Renal cortical epithelial cell (primary cell): Measurements from ENCODE around the gene BAIAP2. TPM values are rescaled to one million over a fixed set of nuclear protein-coding genes. Genes with fewer than 3 reads are reported as not detected.

Experiments
- DNase-seq: peaks from one replicate; pipeline ENCODE4 v3.0.0-alpha.2; 2011; ENCODE audit warnings: low read depth
- total RNA-seq: library from RNA; depleted of rRNA; stranded (reverse); fragments of >200 nt; gene quantifications from 2 replicates; pipeline ENCODE4 v1.2.3, GENCODE V29; 2014

BAIAP2 gene
- total RNA-seq, 1 donor from 2014 or later = 55.2 TPM

DNA sequence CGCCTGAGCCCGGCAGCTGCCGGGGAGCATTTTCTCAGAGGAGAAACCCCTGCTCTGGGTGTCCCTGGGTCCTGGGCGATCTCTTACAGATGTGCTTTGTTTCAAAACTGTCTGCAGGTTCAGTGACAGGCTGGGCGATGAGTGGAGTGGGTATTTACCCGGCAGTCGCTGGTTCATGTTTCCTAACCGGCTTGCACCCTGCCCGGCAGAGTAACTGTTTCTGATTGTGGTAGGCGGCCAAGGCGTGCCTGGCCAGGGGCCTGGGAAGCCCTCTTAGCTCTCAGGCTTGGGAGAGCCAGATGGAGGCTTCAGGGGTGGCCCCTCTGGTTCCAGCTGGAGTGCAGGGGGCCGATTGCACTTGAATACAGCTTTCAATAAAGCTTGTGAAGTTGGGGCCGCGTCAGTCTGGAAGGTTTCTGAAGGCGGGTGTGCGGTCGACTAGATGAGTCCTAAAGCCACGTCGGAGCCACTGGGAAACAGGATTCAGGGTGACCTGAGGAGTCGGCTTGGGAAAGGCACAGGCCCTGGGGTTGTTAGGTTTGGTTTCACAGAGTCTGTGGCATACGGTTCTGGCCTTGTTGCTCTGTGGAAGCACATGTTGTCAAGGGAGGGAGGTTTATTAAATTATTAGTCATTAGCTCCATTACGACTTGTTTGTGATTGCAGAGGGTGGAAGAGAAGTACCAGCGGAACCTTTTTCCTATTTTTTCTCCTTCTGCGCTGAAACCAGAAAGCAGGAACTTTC, 1.4 kb downstream of the BAIAP2 start:
- DNase-seq = peak; percentile 54

DNA sequence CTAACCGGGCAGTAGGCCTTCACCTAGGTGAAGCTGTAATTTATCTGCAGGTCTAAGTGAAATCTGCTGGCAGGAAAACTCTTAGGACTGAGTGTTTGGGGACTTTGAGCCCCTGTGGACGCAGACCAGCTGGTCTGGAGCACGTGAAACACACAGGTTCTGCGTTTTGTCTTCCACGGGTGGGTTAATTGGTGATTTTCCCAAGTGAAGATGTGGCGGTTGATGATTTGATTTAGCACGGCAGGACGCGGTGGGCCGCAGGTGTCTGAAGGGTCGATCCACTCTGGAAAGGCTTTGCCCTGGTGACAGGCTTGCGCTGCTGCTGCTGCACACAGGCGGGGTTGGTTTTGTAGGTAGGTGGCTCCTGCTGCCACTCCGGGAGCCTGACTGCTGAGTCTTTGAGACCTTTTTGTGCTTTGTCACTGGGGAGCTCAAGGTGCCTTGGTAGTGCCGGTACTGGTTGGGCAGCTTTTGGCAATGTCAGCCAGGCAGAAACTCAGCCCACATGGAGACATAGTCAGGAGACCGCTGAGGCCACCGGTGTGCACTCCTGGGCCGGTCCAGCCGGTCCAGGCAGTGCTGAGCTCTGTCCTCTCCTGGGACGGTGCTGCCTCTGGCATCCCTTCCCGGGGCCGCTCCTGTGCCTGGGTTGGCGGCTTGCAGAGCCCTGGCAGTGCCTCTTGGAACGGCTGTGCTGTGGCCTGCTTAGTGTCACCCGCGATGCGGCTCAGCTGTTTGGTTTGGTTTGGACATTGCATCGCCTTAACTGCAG, 2.3 kb downstream of the BAIAP2 start:
- no peak for DNase-seq

- peak; percentile 73 for DNase-seq
Observed at GRCh38 chr17:81037798-81038733, 3.1 kb downstream of the BAIAP2 start.

DNA sequence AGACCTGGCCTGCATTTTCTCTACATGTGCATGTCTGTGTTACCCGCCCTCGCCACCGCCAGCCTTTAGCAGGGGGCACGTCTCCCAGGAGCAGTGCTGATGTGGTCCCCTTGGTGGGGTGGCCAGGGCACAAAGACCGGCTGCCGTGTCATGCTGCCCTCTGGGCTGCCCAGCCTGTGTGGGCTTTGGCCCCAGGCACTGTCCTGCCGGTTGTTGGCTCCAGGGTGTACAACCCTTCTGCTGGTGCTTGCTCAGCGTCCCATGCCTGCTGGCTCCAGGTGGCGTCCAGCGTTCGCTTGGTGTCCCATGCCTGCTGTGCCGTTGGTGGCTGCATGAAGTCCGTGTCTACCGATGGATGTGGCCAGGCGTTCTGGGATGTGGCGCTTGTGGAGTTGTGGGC, 4.1 kb downstream of the BAIAP2 start:
- DNase-seq = no peak

- DNase-seq = no peak
Observed at GRCh38 chr17:81039854-81040758, 5.2 kb downstream of the BAIAP2 start.

GRCh38 chr17:81040791-81041337, 5.9 kb downstream of the BAIAP2 start:
- DNase-seq = no peak

DNA sequence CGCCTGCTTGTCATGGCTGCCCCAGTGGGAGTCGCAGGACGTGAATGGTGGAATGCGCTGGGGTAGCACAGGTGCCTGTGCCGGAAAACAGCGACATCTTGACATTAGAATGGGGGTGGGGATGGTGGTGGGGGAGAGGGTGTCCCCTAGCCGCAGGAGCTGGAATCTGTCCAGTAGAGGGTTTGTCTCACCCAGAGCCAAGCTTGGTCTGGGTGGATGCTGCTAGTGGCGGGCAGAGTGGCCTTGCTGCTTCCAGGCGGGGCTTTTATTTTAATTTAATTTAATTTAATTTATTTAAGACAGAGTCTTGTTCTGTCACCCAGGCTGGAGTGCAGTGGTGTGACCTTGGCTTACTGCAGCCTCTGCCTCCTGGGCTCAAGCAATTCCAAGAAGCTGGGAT, 7.7 kb downstream of the BAIAP2 start:
- no peak for DNase-seq

DNA sequence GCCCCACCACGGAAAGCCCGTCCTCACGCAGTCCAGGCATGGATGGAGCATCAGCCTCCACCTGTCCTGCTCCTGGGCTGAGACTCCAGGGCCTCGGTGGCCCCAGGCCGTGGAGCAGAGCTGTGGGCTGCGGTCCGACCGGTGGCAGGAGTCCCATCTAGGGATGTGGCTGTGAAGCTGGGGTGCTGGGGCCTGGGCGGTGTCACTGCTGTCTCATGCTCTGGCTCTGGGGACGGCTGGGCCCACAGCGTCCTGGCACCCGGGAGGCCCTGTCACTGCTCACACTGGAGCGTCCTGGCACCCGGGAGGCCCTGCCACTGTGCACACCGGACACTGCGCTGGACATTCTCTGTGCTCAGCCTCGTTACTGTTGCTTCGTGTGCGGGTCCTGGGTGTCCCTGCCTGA, 8.4 kb downstream of the BAIAP2 start:
- no peak for DNase-seq

DNA sequence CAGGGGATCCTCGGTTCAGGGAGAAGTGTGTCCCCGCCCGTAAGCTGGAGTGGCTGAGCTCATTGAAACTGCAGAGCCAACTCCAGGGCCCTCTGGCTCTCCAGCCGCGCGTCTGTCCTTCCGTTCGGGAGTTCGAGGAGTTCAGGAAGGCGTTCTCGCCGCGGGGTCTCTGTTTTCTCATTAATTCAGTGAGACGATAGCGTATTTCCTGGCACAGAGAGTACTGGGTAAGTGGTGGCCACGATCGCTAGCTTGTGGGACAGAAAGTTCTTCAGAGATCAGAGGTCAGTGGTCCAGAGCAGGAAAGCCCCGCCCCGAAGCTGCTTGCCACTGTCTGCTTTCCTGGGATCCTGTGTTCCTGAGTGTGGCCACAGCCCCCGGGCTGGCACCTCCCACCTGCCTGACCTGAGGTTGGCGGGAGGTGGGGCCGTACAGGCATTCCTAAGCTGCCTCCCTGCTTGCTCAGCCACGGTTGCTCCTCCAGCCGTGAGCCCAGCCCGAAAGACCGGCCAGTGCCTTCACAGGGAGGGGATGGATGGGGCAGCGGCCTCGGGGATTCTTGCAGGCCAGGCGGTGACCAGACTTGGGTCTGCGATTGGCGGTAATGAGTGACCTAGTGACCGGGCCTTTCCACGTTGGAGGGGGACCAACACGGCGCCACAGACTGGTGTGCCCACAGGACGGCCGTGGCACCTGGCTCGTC, 8.9 kb downstream of the BAIAP2 start:
- DNase-seq = peak; percentile 95

GRCh38 chr17:81044428-81044763, 9.4 kb downstream of the BAIAP2 start:
- no peak for DNase-seq

GRCh38 chr17:81044764-81045589, 10.0 kb downstream of the BAIAP2 start:
- peak; percentile 90 for DNase-seq

GRCh38 chr17:81045590-81046095, 10.7 kb downstream of the BAIAP2 start:
- DNase-seq = no peak

- DNase-seq = no peak
Observed at GRCh38 chr17:81046132-81046769, 11.3 kb downstream of the BAIAP2 start.

DNA sequence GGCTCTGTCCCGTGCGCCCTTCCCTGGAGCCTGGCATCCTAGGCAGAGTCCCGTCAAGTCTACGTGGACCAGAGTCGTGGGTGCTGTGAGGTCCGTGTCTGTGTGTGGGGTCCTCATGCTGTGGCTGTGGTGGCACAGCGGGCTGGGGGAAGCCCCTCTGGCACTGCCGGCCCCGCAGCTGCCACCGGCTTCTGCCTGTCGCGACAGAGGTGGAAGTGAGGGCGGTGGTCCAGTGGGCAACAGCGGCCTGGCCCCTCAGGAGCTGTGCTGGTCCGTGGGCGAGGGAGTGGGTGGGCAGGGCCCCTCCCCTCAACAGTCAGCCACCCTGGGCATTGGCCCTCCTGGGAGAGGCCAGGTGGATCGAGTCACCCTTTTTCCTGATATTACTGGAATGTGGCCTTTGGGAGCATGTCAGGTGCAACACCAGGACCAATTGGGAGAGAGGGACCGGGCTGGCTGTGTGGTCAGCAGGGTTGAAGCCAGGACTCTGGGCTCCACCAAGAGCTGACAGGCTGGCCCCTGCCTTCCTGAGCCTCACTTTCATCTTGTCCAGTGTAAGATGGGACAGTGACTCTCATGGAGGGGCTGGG, 11.9 kb downstream of the BAIAP2 start:
- no peak for DNase-seq

DNA sequence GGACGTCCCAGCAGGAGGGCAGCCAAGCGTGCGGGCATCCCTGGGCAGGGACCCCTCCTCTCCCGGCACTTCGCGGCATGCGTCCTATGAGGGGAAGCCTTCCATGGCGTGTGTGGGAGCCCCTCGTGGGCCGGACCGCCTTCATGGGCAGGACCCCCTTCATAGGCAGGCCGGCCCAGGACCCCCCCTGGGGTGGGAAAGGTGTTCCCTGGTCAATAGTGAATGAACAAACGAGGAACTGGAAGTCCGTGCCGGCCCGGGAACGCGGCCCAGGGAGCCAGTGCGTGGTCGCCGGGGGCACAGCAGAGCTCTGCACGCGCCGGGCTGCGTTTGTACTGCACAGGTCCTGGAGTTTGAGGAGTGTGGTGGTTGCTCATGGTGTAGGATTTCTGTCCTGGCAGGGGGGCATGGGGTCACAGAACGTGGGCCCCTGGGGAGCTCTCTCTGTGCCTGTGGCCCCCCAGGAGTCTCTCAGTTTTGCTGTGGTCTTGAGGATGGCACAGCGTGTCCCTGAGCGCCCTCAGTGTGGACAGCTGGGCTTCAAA, 13.9 kb downstream of the BAIAP2 start:
- DNase-seq = no peak

GRCh38 chr17:81049372-81049911, 14.5 kb downstream of the BAIAP2 start:
- DNase-seq = no peak

GRCh38 chr17:81049973-81050551, 15.1 kb downstream of the BAIAP2 start:
- DNase-seq = peak; percentile 82
